Activated CD4-positive, alpha-beta T cell treated with anti-CD3 and anti-CD28 coated beads, Interleukin-2, Interleukin-4, amounts not matched to agents 100 ng/mL and 50 ng/mL, durations not matched to agents 16 hours and 8 hours (primary cell): Measurements from ENCODE around the gene GUCY1A1.

Experiments used
- DNase-seq: peaks from one replicate; pipeline ENCODE4 v3.0.0-alpha.2; 2020; ENCODE audit warnings: low spot score

The GUCY1A1 gene

GRCh38 chr4:155741546-155741945 lies 74.9 kb downstream of the GUCY1A1 start:
- no peak for DNase-seq

GRCh38 chr4:155742310-155743015 lies 75.8 kb downstream of the GUCY1A1 start:
- DNase-seq = no peak

GRCh38 chr4:155745984-155746383 lies 79.3 kb downstream of the GUCY1A1 start:
- no peak for DNase-seq

- DNase-seq = no peak
Observed at GRCh38 chr4:155748039-155748438, 81.4 kb downstream of the GUCY1A1 start.

GRCh38 chr4:155749041-155749440 lies 82.4 kb downstream of the GUCY1A1 start:
- no peak for DNase-seq

- no peak for DNase-seq
Observed at GRCh38 chr4:155751569-155751968, 84.9 kb downstream of the GUCY1A1 start.

- no peak for DNase-seq
Observed at GRCh38 chr4:155757745-155758265, 91.2 kb downstream of the GUCY1A1 start.

GRCh38 chr4:155758481-155759371 lies 92.1 kb downstream of the GUCY1A1 start, which contains the start of gene GUCY1B1:
GUCY1B1 (plus strand) TSS chr4:155759021; CDS start chr4:155759141, 120 bp downstream.
- DNase-seq = peak; percentile 61

- no peak for DNase-seq
Observed at GRCh38 chr4:155759372-155760252, 93.0 kb downstream of the GUCY1A1 start.

GRCh38 chr4:155761047-155761446 lies 94.4 kb downstream of the GUCY1A1 start:
- DNase-seq = no peak

- DNase-seq = no peak
Observed at GRCh38 chr4:155761916-155762315, 95.3 kb downstream of the GUCY1A1 start.

- DNase-seq = no peak
Observed at GRCh38 chr4:155762334-155762733, 95.7 kb downstream of the GUCY1A1 start.

- DNase-seq = no peak
Observed at GRCh38 chr4:155763551-155763950, 96.9 kb downstream of the GUCY1A1 start.

GRCh38 chr4:155765149-155765548 lies 98.5 kb downstream of the GUCY1A1 start:
- no peak for DNase-seq

GRCh38 chr4:155766622-155767021 lies 100.0 kb downstream of the GUCY1A1 start:
- DNase-seq = no peak

- DNase-seq = no peak
Observed at GRCh38 chr4:155768370-155768769, 101.7 kb downstream of the GUCY1A1 start.

GRCh38 chr4:155769090-155769489 lies 102.4 kb downstream of the GUCY1A1 start:
- no peak for DNase-seq

- DNase-seq = no peak
Observed at GRCh38 chr4:155772459-155773195, 106.0 kb downstream of the GUCY1A1 start.

- DNase-seq = no peak
Observed at GRCh38 chr4:155773196-155773800, 106.7 kb downstream of the GUCY1A1 start.

- DNase-seq = no peak
Observed at GRCh38 chr4:155774033-155774432, 107.4 kb downstream of the GUCY1A1 start.
